Fibroblast of lung (primary cell): ENCODE measurements around the gene PPP1R12C.

Source experiments
- CTCF ChIP-seq, 2 donors: IDR thresholded peaks in 1 of 2; conservative IDR thresholded peaks in 1 of 2; 1 replicate in 1 of 2; 2 replicates in 1 of 2; pipeline ENCODE4 v1.5.1; 2011 to 2012; ENCODE audit warnings: low read length in 2 of 2, control low read depth in 1 of 2, inconsistent platforms in 1 of 2, low read depth in 1 of 2, mild to moderate bottlenecking in 1 of 2
- EZH2 ChIP-seq: IDR thresholded peaks from 2 replicates; pipeline ENCODE4 v1.5.1; 2012; ENCODE audit warnings: low read length, control low read depth, mild to moderate bottlenecking; ENCODE audit errors: missing control alignments

- no peak for TF ChIP-seq CTCF (conservative IDR thresholded peaks at IDR 0.05 in 1 of 2, IDR thresholded peaks at IDR 0.05 in 1 of 2; ENCODE audit: low read depth in 1 of 2, low read length in 2 of 2)
- TF ChIP-seq EZH2 = no peak
Observed at GRCh38 chr19:55042344-55042678, 75.1 kb downstream of the PPP1R12C start.
